ENCODE results near the gene IL17RC.

The IL17RC gene

DNA sequence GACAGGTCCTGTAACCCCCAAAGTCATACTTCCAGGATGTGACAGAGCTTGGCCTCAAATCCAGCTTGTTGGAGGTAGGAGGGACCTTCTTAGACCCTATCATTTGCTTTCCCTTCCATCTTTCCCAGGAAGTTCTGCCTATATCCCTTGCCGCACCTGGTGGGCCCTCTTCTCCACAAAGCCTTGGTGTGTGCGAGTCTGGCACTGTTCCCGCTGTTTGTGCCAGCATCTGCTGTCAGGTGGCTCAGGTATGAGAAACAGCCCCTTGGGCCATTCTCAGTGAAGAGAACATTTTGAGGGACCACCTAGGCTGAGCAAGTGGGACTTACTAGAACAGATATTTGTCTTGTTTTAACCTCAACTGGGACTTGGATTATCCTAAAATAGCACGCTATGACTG, 13.0 kb upstream of the IL17RC start:
- no peak overlapping the region for H3K27ac ChIP-seq
- TF ChIP-seq ZFX (IDR thresholded peaks at IDR 0.05) = no peak
- TF ChIP-seq, protein P1, sequence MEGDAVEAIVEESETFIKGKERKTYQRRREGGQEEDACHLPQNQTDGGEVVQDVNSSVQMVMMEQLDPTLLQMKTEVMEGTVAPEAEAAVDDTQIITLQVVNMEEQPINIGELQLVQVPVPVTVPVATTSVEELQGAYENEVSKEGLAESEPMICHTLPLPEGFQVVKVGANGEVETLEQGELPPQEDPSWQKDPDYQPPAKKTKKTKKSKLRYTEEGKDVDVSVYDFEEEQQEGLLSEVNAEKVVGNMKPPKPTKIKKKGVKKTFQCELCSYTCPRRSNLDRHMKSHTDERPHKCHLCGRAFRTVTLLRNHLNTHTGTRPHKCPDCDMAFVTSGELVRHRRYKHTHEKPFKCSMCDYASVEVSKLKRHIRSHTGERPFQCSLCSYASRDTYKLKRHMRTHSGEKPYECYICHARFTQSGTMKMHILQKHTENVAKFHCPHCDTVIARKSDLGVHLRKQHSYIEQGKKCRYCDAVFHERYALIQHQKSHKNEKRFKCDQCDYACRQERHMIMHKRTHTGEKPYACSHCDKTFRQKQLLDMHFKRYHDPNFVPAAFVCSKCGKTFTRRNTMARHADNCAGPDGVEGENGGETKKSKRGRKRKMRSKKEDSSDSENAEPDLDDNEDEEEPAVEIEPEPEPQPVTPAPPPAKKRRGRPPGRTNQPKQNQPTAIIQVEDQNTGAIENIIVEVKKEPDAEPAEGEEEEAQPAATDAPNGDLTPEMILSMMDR (conservative IDR thresholded peaks at IDR 0.05) = no peak

DNA sequence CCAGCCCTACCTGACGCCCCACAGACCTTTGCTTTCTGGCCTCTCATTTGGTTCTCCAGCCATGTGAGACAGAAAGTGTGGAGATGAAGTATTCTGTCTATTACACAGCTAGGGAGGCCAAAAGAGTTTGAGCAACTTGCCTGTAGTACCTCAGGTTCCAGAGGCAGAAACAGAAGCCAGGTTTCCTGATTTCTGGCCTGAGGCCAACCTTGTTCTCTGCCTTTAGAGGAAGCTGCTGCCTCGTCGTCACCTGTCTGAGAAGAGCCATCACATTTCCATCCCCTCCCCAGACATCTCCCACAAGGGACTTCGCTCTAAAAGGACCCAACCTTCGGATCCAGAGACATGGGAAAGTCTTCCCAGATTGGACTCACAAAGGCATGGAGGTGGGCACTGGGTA, 10.4 kb upstream of the IL17RC start:
- TF ChIP-seq, protein P1 (conservative IDR thresholded peaks at IDR 0.05) = no peak
- H3K27ac ChIP-seq = no peak overlapping the region

DNA sequence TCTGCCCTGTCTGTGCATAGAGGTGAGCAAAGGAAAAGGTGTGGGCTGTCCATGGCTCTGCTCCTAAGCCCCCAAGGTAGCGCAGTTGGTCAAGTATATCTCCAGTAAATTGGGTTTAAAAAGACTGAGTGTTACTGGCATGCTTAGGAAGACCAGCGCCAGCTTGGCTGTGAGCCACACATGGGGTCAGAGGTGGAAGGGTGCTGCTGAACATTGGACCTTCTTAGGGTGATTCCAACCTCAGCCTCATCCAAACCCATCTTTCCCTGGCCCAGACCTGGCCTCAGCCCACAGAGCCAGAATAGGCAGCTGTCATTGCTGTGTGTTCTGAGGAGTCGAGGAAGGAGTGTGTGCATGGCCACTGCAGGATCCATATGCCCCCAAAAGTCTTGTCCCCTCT, 8.6 kb upstream of the IL17RC start:
- no peak for TF ChIP-seq ZFX (IDR thresholded peaks at IDR 0.05)
- TF ChIP-seq, protein P1 (conservative IDR thresholded peaks at IDR 0.05) = no peak
- H3K27ac ChIP-seq = no peak overlapping the region

DNA sequence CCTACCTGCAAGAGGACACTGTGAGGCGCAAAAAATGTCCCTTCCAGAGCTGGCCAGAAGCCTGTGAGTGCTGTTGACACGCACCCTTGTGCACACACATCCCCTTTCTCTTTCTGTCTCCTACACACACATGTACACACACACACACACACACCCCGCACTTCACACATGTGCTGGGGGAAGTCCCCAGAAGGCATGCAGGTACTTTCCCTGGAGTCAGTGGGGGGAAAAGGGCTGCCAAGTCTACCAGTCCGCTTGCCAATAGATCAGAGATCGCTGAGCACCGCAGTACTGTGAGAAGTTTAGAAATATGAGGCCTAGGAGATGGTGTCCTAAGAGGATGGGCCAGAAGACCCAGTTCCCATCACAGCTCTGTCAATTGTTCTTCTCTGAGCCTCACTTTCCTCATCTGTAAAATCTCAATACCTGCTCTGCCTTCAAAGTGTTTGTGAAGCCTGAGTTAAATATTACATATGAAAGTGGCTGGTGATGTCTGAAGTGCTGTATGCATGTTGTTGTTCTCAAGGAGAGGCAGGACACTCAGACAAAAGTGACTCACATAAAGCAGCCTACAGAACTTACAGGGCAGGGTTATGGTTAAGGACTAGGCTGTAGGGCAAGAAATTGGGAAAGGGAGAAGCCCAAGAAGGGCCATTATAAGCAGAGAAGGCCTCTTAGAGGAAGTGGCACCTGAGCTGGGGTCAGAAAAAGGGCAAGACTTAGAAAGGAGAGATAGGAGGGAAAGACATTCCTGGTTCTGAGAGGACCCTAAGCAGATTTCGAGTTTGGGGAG, 7.5 kb upstream of the IL17RC start:
- TF ChIP-seq ZFX (IDR thresholded peaks at IDR 0.05) = no peak
- TF ChIP-seq, protein P1 (conservative IDR thresholded peaks at IDR 0.05) = no peak
- H3K27ac ChIP-seq = no peak overlapping the region

DNA sequence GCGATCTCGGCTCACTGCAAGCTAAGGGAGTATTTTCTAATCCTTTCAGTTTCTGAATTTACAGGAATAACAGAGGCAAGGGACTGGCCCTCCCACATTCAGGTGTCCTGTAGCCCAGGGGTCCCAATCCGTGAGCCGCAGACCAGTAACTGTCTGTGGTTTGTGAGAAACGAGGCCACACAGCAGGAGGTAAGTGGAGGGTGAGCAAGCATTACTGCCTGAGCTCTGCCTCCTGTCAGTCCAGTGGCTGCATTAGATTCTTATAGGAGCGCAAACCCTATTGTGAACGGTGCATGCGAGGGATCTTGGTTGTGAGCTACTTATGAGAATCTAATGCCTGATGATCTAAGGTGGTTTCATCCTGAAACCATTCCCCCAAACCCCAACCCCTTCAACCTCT, 5.0 kb upstream of the IL17RC start:
- H3K27ac ChIP-seq = no peak overlapping the region
- TF ChIP-seq, protein P1 (conservative IDR thresholded peaks at IDR 0.05) = no peak
- TF ChIP-seq ZFX (IDR thresholded peaks at IDR 0.05) = no peak

DNA sequence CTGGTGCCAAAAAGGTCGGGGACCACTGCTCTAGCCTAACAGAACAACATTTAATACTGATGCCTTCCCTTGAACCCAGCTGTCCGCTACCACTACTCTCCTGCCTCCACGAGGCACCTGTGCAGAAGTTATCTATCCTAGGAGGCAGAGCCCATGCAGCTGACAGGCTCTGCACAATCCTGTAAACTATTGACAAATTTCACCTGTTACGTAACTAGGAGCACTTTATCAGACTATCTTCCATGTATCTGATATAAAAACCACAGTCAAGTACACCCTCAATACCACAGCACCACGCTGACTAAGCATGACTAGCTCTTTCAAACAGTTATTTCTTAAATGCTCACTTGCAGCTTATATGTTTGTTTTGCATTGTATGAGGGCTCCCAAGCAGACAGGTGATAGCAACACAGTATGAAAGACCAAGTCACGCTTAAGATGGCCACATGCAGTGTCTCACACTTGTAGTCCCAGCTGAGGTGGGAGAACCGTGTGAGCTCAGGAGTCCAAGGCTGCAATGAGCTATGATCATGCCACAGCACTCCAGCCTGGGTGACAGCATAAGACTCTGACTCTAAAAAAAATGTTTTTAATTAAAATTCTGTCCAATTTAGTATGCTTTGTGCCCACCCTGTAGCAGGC, 4.5 kb upstream of the IL17RC start:
- H3K27ac ChIP-seq = no peak overlapping the region
- TF ChIP-seq ZFX (IDR thresholded peaks at IDR 0.05) = no peak
- TF ChIP-seq, protein P1 (conservative IDR thresholded peaks at IDR 0.05) = no peak

DNA sequence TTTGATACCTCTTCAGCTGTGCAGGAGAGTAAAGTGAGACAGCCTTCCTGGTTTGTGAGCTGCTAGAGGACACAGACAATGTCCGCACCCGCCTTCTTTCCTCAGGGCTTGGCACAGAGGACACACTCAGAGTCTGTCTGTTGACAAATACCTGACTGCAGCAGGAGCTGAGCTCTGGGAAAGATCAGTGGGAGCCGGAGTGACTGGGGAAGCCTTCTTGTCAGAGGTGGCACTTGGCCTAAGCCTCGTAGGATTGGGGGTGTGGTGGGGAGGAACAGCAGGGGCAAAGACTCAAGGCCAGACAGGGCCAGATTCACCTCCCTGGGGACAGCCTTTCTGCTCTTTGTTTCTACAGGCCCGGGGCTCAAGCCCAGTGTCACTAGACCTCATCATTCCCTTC, 3.3 kb upstream of the IL17RC start:
- peak overlapping the region; percentile 44 for H3K27ac ChIP-seq
- TF ChIP-seq, protein P1 (conservative IDR thresholded peaks at IDR 0.05) = no peak
- no peak for TF ChIP-seq ZFX (IDR thresholded peaks at IDR 0.05)

Measured in C4-2B (cell line).